ENCODE results near the gene BAD.

GRCh38 chr11:64251016-64251752 is 33.3 kb downstream of the BAD start, which contains the start of gene PLCB3:
- no peak for TF ChIP-seq BHLHE40 (IDR thresholded peaks at IDR 0.05; ENCODE audit: low read depth, low read length)
- no peak for TF ChIP-seq GATA3 (IDR thresholded peaks at IDR 0.05; ENCODE audit: borderline replicate concordance)
- no peak for TF ChIP-seq ELK1 (IDR thresholded peaks at IDR 0.05; ENCODE audit: low read depth, low read length)
- TF ChIP-seq REST (IDR thresholded peaks at IDR 0.05), result no peak
- peak; percentile 88 for TF ChIP-seq CTCF (IDR thresholded peaks at IDR 0.05)

Measured in A549 (cell line).